Urinary bladder (tissue), 4 donors: ENCODE measurements around the gene OR14A16. TPM values are rescaled to one million over a fixed set of nuclear protein-coding genes. Genes with fewer than 3 reads are reported as not detected.

Experiments used
- DNase-seq: peaks from one replicate; pipeline ENCODE4 v3.0.0-alpha.2; 2015; ENCODE audit errors: extremely low spot score
- H3K27ac ChIP-seq: one replicate; pipeline ENCODE4 v1.5.1; 2013; ENCODE audit warnings: low read depth, mild to moderate bottlenecking, moderate library complexity
- H3K36me3 ChIP-seq: one replicate; pipeline ENCODE4 v1.6.1; 2013; ENCODE audit warnings: mild to moderate bottlenecking, moderate library complexity; ENCODE audit not compliant: insufficient read depth
- H3K4me1 ChIP-seq: one replicate; pipeline ENCODE4 v1.6.1; 2013; ENCODE audit warnings: mild to moderate bottlenecking, moderate library complexity; ENCODE audit not compliant: insufficient read depth
- H3K4me3 ChIP-seq: one replicate; pipeline ENCODE4 v1.5.1; 2013; ENCODE audit warnings: low read depth, low read length
- WGBS: extraction: QIAGEN DNeasy Blood & Tissue Kit; methylation state at CpG from one replicate; pipeline ENCODE4 v1.1.7; 2013; 5-methylcytosine and 5-hydroxymethylcytosine counted together
- polyA plus RNA-seq: library from polyadenylated mRNA; stranded (reverse); fragments of 200-250 nt; gene quantifications from one replicate; pipeline ENCODE4 v1.2.3, GENCODE V29; 2013
- total RNA-seq: library from RNA; depleted of rRNA; stranded (reverse); fragments of >200 nt; gene quantifications from one replicate; pipeline ENCODE4 v1.2.3, GENCODE V29; 2014
- donor health status: healthy with polysubstance abuse.
- donor health status: healthy.

Gene OR14A16
- total and polyA plus RNA-seq, 2 donors = not detected

- Histone ChIP-seq H3K27ac (no peak within 1 kb of the TSS), H3K4me3 (no peak within 1 kb of the TSS), H3K4me1 (no peaks in the 10 kb centered on the region), H3K36me3 (no peaks in the 10 kb centered on the region)
- DNase-seq = no peak
- WGBS = 88% methylated on average over 2 of the region's 2 CpGs
These were observed 17.9 kb upstream of the OR14A16 start, which contains the start of gene OR11L1 for GRCh38 chr1:247841796-247842195. Gene OR11L1 (minus strand): TSS chr1:247841896. CDS start chr1:247841896, 0 bp downstream.

DNA sequence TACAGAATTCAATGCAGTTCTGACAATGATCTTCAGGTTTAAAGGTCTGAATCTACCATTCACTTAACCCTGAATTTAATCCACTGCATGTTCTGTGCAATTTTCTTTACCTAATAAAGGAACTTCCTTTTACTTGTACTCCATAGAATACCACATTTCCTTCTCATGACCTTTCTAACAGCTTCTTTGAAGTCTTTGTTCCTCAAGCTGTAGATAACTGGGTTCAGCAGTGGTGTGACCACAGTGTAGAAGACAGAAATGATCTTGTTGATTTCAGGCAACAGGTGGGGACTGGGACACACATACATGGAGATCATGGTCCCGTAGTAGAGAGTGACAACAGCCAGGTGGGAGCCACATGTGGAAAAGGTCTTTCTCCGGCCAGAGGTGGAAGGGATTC, 16.9 kb upstream of the OR14A16 start:
- 86% methylated on average over 2 of the region's 2 CpGs for WGBS
- Histone ChIP-seq H3K4me3 (no peak overlapping the region), H3K27ac (no peak overlapping the region), H3K4me1 (no peaks in the 10 kb centered on the region), H3K36me3 (no peaks in the 10 kb centered on the region)
- no peak for DNase-seq

DNA sequence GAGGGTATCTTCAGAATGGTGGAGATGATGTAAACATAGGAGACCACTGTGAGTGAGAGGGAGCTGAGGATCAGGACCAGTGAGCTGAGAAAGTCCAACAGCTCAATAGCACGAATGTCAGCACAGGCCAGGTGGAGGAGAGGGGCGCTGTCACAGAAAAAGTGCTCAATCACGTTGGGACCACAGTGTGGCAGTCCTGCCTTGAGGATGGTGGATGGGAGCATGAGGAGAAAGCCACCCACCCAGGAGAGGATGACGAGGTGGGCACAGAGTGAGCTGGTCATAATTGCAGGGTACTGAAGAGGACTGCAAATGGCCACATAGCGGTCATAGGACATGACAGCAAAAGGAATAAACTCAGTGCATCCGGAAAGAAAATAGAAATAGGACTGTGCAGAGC, 9.7 kb upstream of the OR14A16 start:
- Histone ChIP-seq H3K36me3 (no peaks in the 10 kb centered on the region), H3K4me3 (no peak overlapping the region), H3K27ac (no peak overlapping the region), H3K4me1 (no peaks in the 10 kb centered on the region)
- DNase-seq = no peak
- 74% methylated on average over 6 of the region's 6 CpGs for whole genome bisulfite sequencing

DNA sequence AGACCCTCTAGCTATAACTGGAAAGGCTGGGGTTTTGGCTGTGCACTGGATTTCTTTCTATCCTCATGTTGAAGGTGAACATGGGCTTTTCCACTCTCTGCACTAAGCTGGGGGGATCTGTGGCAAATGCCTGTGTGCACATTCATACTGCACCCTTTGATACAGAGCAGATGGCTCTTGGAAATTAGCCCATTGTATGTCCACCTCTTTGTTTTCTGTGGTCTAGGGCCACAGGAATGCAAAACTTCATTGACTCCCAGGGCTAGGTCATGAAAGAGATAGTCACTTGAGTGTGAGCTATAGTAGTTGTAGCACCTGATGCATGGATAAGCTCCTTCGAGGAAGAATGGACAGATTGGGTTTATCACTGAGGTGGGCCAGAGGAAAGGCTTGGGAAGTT, 5.7 kb upstream of the OR14A16 start:
- Histone ChIP-seq H3K36me3 (no peaks in the 10 kb centered on the region), H3K4me1 (no peaks in the 10 kb centered on the region), H3K27ac (no peak overlapping the region), H3K4me3 (no peak overlapping the region)
- DNase-seq = no peak
- WGBS = 63% methylated on average over 1 of the region's 1 CpG

- Histone ChIP-seq H3K27ac (no peak overlapping the region), H3K4me3 (no peak overlapping the region), H3K36me3 (no peaks in the 10 kb centered on the region), H3K4me1 (no peaks in the 10 kb centered on the region)
- 83% methylated on average over 13 of the region's 13 CpGs for WGBS
- no peak for DNase-seq
These were observed 1.4 kb upstream of the OR14A16 start for GRCh38 chr1:247825362-247825761.

DNA sequence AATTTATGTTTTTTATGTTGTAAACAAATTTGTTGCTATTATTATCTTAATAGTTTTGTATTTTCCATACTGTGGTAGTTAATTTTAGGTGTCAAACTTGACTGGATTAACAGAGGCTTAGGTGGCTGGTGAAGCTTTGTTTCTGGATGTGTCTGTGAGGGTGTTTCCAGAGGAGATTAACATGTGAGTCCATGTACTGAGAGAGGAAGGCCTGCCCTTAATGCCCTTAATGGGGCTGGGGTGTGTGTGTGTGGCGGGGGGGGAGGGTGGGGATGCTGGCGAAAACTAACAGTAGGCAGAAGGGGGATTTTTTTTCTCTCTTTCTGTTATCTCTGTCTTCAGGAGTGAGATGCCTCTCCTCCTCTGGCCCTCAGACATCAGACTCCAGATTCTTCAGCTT, 1.9 kb downstream of the OR14A16 start:
- Histone ChIP-seq H3K27ac (no peak overlapping the region), H3K36me3 (no peaks in the 10 kb centered on the region), H3K4me3 (no peak overlapping the region), H3K4me1 (no peaks in the 10 kb centered on the region)
- no peak for DNase-seq
- WGBS = 25% methylated on average over 2 of the region's 2 CpGs

DNA sequence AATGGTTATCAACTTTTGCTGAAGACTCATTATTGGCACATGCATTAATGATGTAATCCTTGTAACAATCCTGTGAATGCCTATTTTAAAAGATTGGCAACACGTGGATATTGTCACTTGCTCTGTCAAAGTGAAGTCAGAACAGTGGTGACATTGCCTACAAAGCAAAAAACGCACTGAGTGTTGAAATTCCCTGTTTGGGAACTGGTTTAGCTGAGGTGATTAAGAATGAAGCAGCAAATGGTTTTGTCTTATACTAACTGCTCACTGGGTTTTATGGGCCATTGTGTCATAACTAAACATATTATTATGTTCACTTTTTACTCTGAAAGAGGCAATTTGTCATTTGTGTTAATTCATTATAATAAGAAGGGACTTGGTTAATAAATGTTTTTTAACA, 11.3 kb downstream of the OR14A16 start:
- no peak overlapping the region for H3K27ac ChIP-seq
- no peak overlapping the region for H3K4me3 ChIP-seq
- H3K4me1 ChIP-seq = no peaks in the 10 kb centered on the region
- DNase-seq = no peak
- 52% methylated on average over 2 of the region's 2 CpGs for WGBS
- H3K36me3 ChIP-seq = no peaks in the 10 kb centered on the region

- H3K36me3 ChIP-seq = no peaks in the 10 kb centered on the region
- DNase-seq = no peak
- H3K4me1 ChIP-seq = no peaks in the 10 kb centered on the region
- no peak overlapping the region for H3K4me3 ChIP-seq
- 60% methylated on average over 2 of the region's 2 CpGs for WGBS
- H3K27ac ChIP-seq = no peak overlapping the region
These were observed 26.4 kb downstream of the OR14A16 start for GRCh38 chr1:247797518-247797917.

GRCh38 chr1:247769603-247770002, 54.3 kb downstream of the OR14A16 start:
- no peaks in the 10 kb centered on the region for H3K36me3 ChIP-seq
- no peaks in the 10 kb centered on the region for H3K4me1 ChIP-seq
- H3K27ac ChIP-seq = no peak overlapping the region
- H3K4me3 ChIP-seq = no peak overlapping the region
- no peak for DNase-seq

Other genes starting within 250 kb of the OR14A16 start
- not detected for gene OR2G2, start 235.8 kb downstream of the OR14A16 start, total RNA-seq
- gene OR2G2, start 235.8 kb downstream of the OR14A16 start, polyA plus RNA-seq = not detected
- not detected for gene OR2G3, start 218.5 kb downstream of the OR14A16 start, total RNA-seq
- gene OR2G3, start 218.5 kb downstream of the OR14A16 start, polyA plus RNA-seq = not detected
- gene OR13G1, start 144.4 kb downstream of the OR14A16 start, total RNA-seq = not detected
- gene OR13G1, start 144.4 kb downstream of the OR14A16 start, polyA plus RNA-seq = not detected
- gene OR6F1, start 107.5 kb downstream of the OR14A16 start, total RNA-seq = not detected
- gene OR6F1, start 107.5 kb downstream of the OR14A16 start, polyA plus RNA-seq = not detected
- not detected for gene OR14K1, start 85.5 kb downstream of the OR14A16 start, total RNA-seq
- not detected for gene OR14K1, start 85.5 kb downstream of the OR14A16 start, polyA plus RNA-seq
- not detected for gene OR14A2, start 76.0 kb downstream of the OR14A16 start, total RNA-seq
- gene OR14A2, start 76.0 kb downstream of the OR14A16 start, polyA plus RNA-seq = not detected
- gene OR1C1, start 63.6 kb downstream of the OR14A16 start, total RNA-seq = not detected
- gene OR1C1, start 63.6 kb downstream of the OR14A16 start, polyA plus RNA-seq = not detected
- gene OR11L1, start 17.8 kb upstream of the OR14A16 start, total RNA-seq = not detected
- not detected for gene OR11L1, start 17.8 kb upstream of the OR14A16 start, polyA plus RNA-seq
- gene TRIM58, start 33.1 kb upstream of the OR14A16 start, total RNA-seq = 3.1 TPM
- gene TRIM58, start 33.1 kb upstream of the OR14A16 start, polyA plus RNA-seq = 0.43 TPM
- gene OR2W3, start 71.5 kb upstream of the OR14A16 start, total RNA-seq = 0.53 TPM
- 0.47 TPM for gene OR2W3, start 71.5 kb upstream of the OR14A16 start, polyA plus RNA-seq
- not detected for gene OR2T8, start 96.1 kb upstream of the OR14A16 start, total RNA-seq
- not detected for gene OR2T8, start 96.1 kb upstream of the OR14A16 start, polyA plus RNA-seq
- not detected for gene OR2AJ1, start 100.8 kb upstream of the OR14A16 start, total RNA-seq
- gene OR2AJ1, start 100.8 kb upstream of the OR14A16 start, polyA plus RNA-seq = not detected
- gene OR2L8, start 124.7 kb upstream of the OR14A16 start, total RNA-seq = 0.53 TPM
- not detected for gene OR2L8, start 124.7 kb upstream of the OR14A16 start, polyA plus RNA-seq
- gene OR2AK2, start 141.1 kb upstream of the OR14A16 start, total RNA-seq = not detected
- not detected for gene OR2AK2, start 141.1 kb upstream of the OR14A16 start, polyA plus RNA-seq
- not detected for gene OR2L5, start 189.5 kb upstream of the OR14A16 start, total RNA-seq
- gene OR2L5, start 189.5 kb upstream of the OR14A16 start, polyA plus RNA-seq = not detected
- 0.11 TPM for gene OR2L2, start 206.0 kb upstream of the OR14A16 start, total RNA-seq
- gene OR2L2, start 206.0 kb upstream of the OR14A16 start, polyA plus RNA-seq = 0.01 TPM
- gene OR2L3, start 222.7 kb upstream of the OR14A16 start, total RNA-seq = not detected
- not detected for gene OR2L3, start 222.7 kb upstream of the OR14A16 start, polyA plus RNA-seq